ENCODE measurements around the gene CASTOR1.

DNA sequence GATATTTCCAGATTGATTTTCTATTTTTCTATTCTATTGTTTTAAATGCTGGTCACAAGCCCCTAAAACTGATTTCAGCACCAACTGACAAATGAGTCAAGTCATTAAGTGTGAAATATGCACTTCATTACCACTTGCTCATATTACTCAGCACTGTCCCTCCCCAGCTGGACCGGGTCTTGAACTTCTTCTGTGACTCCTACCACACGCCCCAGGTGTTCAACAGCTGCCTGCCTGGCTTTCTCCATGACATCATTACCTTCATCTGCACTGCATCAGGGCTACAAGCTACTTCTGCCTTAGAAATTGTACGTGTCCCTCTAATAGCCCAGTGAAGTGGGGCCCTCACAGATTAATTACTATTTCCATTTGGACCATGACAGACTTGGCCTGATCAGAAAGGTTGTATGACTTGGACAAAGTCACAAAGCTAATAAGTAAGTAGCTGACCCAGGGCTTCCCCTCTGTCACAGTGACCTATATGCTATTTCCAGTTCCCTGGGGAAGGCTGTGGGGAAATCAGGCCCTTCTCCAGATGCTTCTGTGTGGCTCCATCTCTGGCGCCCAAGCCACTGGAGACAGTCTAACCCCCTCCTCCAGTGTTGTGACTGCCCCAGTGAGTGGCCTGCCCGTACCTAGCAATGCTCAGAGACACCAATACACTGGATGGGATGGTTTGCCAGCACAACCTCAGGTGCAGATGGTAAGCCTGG is 19.4 kb upstream of the CASTOR1 start:
- TF ChIP-seq, protein P1, sequence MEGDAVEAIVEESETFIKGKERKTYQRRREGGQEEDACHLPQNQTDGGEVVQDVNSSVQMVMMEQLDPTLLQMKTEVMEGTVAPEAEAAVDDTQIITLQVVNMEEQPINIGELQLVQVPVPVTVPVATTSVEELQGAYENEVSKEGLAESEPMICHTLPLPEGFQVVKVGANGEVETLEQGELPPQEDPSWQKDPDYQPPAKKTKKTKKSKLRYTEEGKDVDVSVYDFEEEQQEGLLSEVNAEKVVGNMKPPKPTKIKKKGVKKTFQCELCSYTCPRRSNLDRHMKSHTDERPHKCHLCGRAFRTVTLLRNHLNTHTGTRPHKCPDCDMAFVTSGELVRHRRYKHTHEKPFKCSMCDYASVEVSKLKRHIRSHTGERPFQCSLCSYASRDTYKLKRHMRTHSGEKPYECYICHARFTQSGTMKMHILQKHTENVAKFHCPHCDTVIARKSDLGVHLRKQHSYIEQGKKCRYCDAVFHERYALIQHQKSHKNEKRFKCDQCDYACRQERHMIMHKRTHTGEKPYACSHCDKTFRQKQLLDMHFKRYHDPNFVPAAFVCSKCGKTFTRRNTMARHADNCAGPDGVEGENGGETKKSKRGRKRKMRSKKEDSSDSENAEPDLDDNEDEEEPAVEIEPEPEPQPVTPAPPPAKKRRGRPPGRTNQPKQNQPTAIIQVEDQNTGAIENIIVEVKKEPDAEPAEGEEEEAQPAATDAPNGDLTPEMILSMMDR (conservative IDR thresholded peaks at IDR 0.05; ENCODE audit: low read length) = no peak
- no peak for TF ChIP-seq EZH2phosphoT487 (IDR thresholded peaks at IDR 0.05; ENCODE audit: borderline replicate concordance)

All from Loucy (cell line).